ENCODE measurements around the gene KRT28. TPM values are rescaled to one million over a fixed set of nuclear protein-coding genes. Genes with fewer than 3 reads are reported as not detected.

Gene KRT28
- total RNA-seq, 4 donors from 2014 or later: not detected

GRCh38 chr17:40794466-40794865 is 5.3 kb downstream of the KRT28 start:
- no peak for TF ChIP-seq CTCF (IDR thresholded peaks at IDR 0.05; ENCODE audit: low read depth)

GRCh38 chr17:40793832-40794231 is 5.9 kb downstream of the KRT28 start:
- no peak for TF ChIP-seq CTCF (IDR thresholded peaks at IDR 0.05; ENCODE audit: low read depth)

- no peak for TF ChIP-seq CTCF (IDR thresholded peaks at IDR 0.05; ENCODE audit: low read depth)
Measured at GRCh38 chr17:40791787-40792436, 7.8 kb downstream of the KRT28 start.

GRCh38 chr17:40791111-40791510 is 8.6 kb downstream of the KRT28 start:
- TF ChIP-seq CTCF (IDR thresholded peaks at IDR 0.05; ENCODE audit: low read depth): no peak

GRCh38 chr17:40782450-40782849 is 17.3 kb downstream of the KRT28 start, which contains the start of gene KRT27:
TSS of gene KRT27 (minus strand) at chr17:40782550. CDS start at chr17:40782493, 57 bp downstream.
- no peak for TF ChIP-seq CTCF (IDR thresholded peaks at IDR 0.05; ENCODE audit: low read depth)

GRCh38 chr17:40779181-40779909 is 20.4 kb downstream of the KRT28 start:
- TF ChIP-seq CTCF (IDR thresholded peaks at IDR 0.05; ENCODE audit: low read depth): no peak

GRCh38 chr17:40778461-40778860 is 21.3 kb downstream of the KRT28 start:
- no peak for TF ChIP-seq CTCF (IDR thresholded peaks at IDR 0.05; ENCODE audit: low read depth)
